Loucy (cell line): ENCODE measurements around the gene KIF22.
"Not testable (repeated sequence)": the region's sequence is repeated elsewhere in the genome, so short reads cannot be mapped to it uniquely, and the experiment has no call there.

ENCODE experiments used
- H2AFZ ChIP-seq: fragments of 200-600 bp; sonication (generic); 2 replicates; pipeline ENCODE4 v1.6.0; 2016; ENCODE audit warnings: antibody characterized with exemption, mild to moderate bottlenecking, low read length, moderate library complexity
- H3F3A ChIP-seq: fragments of 200-600 bp; 2 replicates; pipeline ENCODE4 v1.6.0; 2016; ENCODE audit warnings: antibody characterized with exemption, low read depth, mild to moderate bottlenecking
- H3K27me3 ChIP-seq: fragments of 200-600 bp; sonication (generic); 2 replicates; pipeline ENCODE4 v1.6.1; 2014; ENCODE audit warnings: low read length, mild to moderate bottlenecking; ENCODE audit not compliant: insufficient read depth, poor library complexity, severe bottlenecking
- H3K36me3 ChIP-seq: fragments of 200-600 bp; sonication (generic); 2 replicates; pipeline ENCODE4 v1.6.1; 2016; ENCODE audit warnings: low read length; ENCODE audit not compliant: insufficient read depth
- H3K4me1 ChIP-seq: fragments of 200-600 bp; sonication (generic); 2 replicates; pipeline ENCODE4 v1.5.1; 2014; ENCODE audit warnings: low read length, mild to moderate bottlenecking; ENCODE audit not compliant: insufficient read depth, poor library complexity, severe bottlenecking
- H3K4me2 ChIP-seq: fragments of 200-600 bp; sonication (generic); 2 replicates; pipeline ENCODE4 v1.6.0; 2014; ENCODE audit warnings: antibody characterized with exemption, low read length, low read depth, mild to moderate bottlenecking; ENCODE audit not compliant: poor library complexity, severe bottlenecking
- H3K4me3 ChIP-seq: fragments of 200-600 bp; sonication (generic); 2 replicates; pipeline ENCODE4 v1.5.1; 2014; ENCODE audit warnings: low read length, mild to moderate bottlenecking, mixed read lengths; ENCODE audit not compliant: poor library complexity, severe bottlenecking
- H3K79me2 ChIP-seq: fragments of 200-600 bp; sonication (generic); 2 replicates; pipeline ENCODE4 v1.6.1; 2014; ENCODE audit warnings: low read length; ENCODE audit not compliant: insufficient read depth
- H3K9ac ChIP-seq: fragments of 200-600 bp; sonication (generic); 2 replicates; pipeline ENCODE4 v1.6.0; 2014; ENCODE audit warnings: mild to moderate bottlenecking, low read depth, low read length, moderate library complexity; ENCODE audit not compliant: poor library complexity, severe bottlenecking
- H3K9me2 ChIP-seq: fragments of 200-600 bp; sonication (generic); replicated peaks from 2 replicates; pipeline ENCODE4 v1.6.1; 2016; ENCODE audit warnings: low read depth, low read length, mixed read lengths
- H3K9me3 ChIP-seq: fragments of 200-600 bp; sonication (generic); 2 replicates; pipeline ENCODE4 v1.6.1; 2014; ENCODE audit warnings: mild to moderate bottlenecking, antibody characterized with exemption, low read length, low read depth; ENCODE audit not compliant: insufficient read depth
- H4K20me1 ChIP-seq: fragments of 200-600 bp; sonication (generic); 2 replicates; pipeline ENCODE4 v1.6.0; 2014; ENCODE audit warnings: antibody characterized with exemption, low read length, mild to moderate bottlenecking; ENCODE audit not compliant: insufficient read depth, poor library complexity, severe bottlenecking
- CTCF ChIP-seq: fragments of 200-600 bp; sonication (generic); conservative IDR thresholded peaks from 2 replicates; pipeline ENCODE4 v1.5.1; 2014; ENCODE audit warnings: mild to moderate bottlenecking, antibody characterized with exemption, low read length
- EZH2phosphoT487 ChIP-seq: fragments of 200-600 bp; IDR thresholded peaks from 2 replicates; pipeline ENCODE4 v1.6.1; 2018; ENCODE audit warnings: antibody characterized with exemption, mild to moderate bottlenecking, moderate library complexity, borderline replicate concordance

Gene KIF22

GRCh38 chr16:29775742-29776408 is 14.7 kb upstream of the KIF22 start:
- no peak overlapping the region for H3K4me3 ChIP-seq
- H3K9me2 ChIP-seq: no peaks in the 10 kb centered on the region
- no peak overlapping the region for H3K4me2 ChIP-seq
- no peaks in the 10 kb centered on the region for H4K20me1 ChIP-seq
- H3K9ac ChIP-seq: no peak overlapping the region
- no peak overlapping the region for H2AFZ ChIP-seq
- H3F3A ChIP-seq: no peaks in the 10 kb centered on the region
- H3K27me3 ChIP-seq: no peaks in the 10 kb centered on the region
- no peaks in the 10 kb centered on the region for H3K4me1 ChIP-seq
- no peak for TF ChIP-seq CTCF
- no peak for TF ChIP-seq EZH2phosphoT487
- H3K36me3 ChIP-seq: no peaks in the 10 kb centered on the region
- H3K9me3 ChIP-seq: no peaks in the 10 kb centered on the region
- H3K79me2 ChIP-seq: no peaks in the 10 kb centered on the region

- Histone ChIP-seq H3K9me3 (no peaks in the 10 kb centered on the region), H3K27me3 (no peaks in the 10 kb centered on the region), H3K9me2 (no peaks in the 10 kb centered on the region), H3K79me2 (no peaks in the 10 kb centered on the region), H3K4me2 (no peak within 1 kb of the TSS), H4K20me1 (no peaks in the 10 kb centered on the region), H3K9ac (no peak within 1 kb of the TSS), H3F3A (no peaks in the 10 kb centered on the region), H2AFZ (no peak within 1 kb of the TSS), H3K36me3 (no peaks in the 10 kb centered on the region), H3K4me3 (no peak within 1 kb of the TSS), H3K4me1 (no peaks in the 10 kb centered on the region)
- TF ChIP-seq CTCF: no peak
- no peak for TF ChIP-seq EZH2phosphoT487
Measured at GRCh38 chr16:29777576-29778350, 12.8 kb upstream of the KIF22 start, which contains the start of gene ZG16. Gene ZG16 (plus strand): TSS chr16:29778256. CDS start chr16:29779267, 1,011 bp downstream.

GRCh38 chr16:29779474-29779873 is 11.1 kb upstream of the KIF22 start:
- Histone ChIP-seq H4K20me1 (no peaks in the 10 kb centered on the region), H2AFZ (no peak overlapping the region), H3F3A (no peaks in the 10 kb centered on the region), H3K27me3 (no peaks in the 10 kb centered on the region), H3K4me3 (no peak overlapping the region), H3K79me2 (no peaks in the 10 kb centered on the region), H3K4me1 (no peaks in the 10 kb centered on the region), H3K9ac (no peak overlapping the region), H3K4me2 (no peak overlapping the region), H3K9me2 (no peaks in the 10 kb centered on the region), H3K36me3 (no peaks in the 10 kb centered on the region), H3K9me3 (no peaks in the 10 kb centered on the region)
- TF ChIP-seq CTCF: no peak
- TF ChIP-seq EZH2phosphoT487: no peak

- H3K9me3 ChIP-seq, H2AFZ ChIP-seq, H3K4me2 ChIP-seq, H3K4me3 ChIP-seq, H3K36me3 ChIP-seq, H3K9ac ChIP-seq, H4K20me1 ChIP-seq, H3K79me2 ChIP-seq, H3K4me1 ChIP-seq, H3F3A ChIP-seq, H3K27me3 ChIP-seq, H3K9me2 ChIP-seq: not testable (repeated sequence)
Measured at GRCh38 chr16:29783094-29783953, 7.2 kb upstream of the KIF22 start.
